KBM-7 (cell line): ENCODE results near the gene NECAB2.

Experiments used
- DNase-seq: peaks from one replicate; pipeline ENCODE4 v3.0.0-alpha.2; 2015
- in situ Hi-C: fragments of 300-500 bp; cut with MboI; formaldehyde crosslinking; loops from 2 replicates; pipeline ENCODE4 v1.14.3; 2020; ENCODE audit warnings: low sequenced_read_pairs, low pct_unique_long_range_greater_than_20kb, mixed read lengths

NECAB2 gene

DNA sequence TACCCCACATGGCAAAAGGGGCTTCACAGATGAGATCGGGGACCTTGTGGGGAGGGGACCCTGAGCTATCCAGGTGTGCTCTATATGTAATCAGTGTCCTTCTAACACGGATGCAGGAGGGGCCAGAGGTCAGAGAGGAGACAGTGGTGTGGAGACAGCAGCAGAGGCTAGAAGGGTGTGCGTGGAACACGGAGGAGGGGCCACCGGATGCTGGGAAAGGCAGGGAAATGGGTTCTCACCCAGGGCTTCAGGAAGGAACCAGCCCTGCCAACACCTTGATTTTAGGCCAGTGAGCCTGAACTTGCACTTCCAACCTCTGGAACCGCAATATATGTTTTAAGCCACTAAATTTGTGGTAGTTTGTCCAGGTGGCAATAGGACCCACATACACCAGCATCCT lies 79.2 kb downstream of the NECAB2 start:
- DNase-seq = no peak
- in situ Hi-C loops = no loop called here

DNA sequence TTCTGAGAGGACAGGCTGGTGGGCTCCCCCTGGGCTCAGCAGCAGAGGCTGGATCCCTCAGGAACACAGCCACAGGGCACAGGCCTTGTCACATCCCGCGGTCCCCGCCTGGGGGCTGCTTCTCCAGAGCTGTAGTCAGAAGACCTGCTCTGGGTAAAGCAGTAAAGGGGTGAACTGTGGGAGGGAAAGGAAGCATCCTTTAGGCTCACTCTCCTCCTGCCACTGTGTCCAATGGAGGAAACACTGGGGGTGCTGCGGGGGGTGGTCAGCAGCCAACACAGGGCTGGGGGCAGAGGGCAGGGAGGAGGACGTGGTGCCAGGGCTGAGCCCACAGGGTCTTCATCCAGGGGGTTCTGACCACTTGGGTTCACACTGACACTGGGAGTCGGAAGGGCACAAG lies 79.6 kb downstream of the NECAB2 start:
- in situ Hi-C loops = no loop called here
- DNase-seq = no peak

GRCh38 chr16:84048270-84048669 lies 80.2 kb downstream of the NECAB2 start:
- no peak for DNase-seq
- in situ Hi-C loops = no loop called here

- in situ Hi-C loops = no loop called here
- no peak for DNase-seq
Measured at GRCh38 chr16:84048871-84049270, 80.8 kb downstream of the NECAB2 start.

DNA sequence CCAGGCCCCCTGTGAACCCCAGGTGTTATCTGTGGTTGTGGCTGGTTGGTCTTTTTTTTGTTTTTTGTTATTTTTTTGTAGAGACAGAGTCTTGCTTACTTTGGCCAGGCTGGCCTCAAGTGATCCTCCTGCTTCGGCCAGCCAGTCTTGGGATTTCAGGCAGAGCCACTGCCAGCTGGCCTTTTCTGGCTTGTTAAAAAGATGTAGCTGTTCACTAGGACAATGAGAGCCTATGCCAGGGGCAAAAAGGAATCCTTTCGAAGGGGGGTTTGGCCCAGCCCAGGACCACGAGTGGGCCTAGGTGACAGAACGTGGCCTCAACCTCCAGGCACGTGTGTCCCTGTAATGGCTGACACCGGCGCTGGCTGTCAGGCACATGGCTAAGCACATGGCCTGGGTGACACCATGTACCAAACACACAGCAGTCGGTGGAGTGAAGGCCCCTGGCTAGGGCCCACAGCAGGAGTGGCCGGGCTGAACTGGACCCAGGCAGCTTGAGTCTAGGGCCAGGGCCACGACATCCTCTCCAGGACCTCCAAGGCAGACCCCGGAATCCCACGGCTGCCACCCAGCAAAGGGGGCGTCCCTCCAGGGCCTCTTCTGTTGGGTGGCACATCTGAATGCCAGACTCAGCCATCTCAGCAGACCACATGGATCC lies 81.5 kb downstream of the NECAB2 start:
- in situ Hi-C loops = no loop called here
- DNase-seq = no peak

DNA sequence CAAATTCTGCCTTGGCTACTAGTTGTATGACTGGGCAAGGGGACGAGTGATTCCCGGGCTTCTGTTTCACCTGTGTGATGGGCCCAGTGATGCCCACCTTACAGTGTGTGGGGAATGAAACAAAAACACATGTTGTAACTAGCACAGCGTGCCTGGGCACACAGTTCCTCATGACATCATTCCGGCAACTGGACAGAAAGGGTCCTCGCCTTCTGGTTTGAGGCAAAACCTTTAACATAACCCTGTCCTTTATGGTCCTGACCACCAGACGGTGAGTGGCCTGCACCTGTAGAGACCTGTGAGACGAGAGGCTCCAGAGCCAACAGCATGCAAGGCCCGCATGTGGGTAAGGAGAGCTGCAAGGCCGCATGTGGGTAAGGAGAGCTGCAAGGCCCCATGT lies 82.3 kb downstream of the NECAB2 start:
- no peak for DNase-seq
- in situ Hi-C loops = no loop called here

DNA sequence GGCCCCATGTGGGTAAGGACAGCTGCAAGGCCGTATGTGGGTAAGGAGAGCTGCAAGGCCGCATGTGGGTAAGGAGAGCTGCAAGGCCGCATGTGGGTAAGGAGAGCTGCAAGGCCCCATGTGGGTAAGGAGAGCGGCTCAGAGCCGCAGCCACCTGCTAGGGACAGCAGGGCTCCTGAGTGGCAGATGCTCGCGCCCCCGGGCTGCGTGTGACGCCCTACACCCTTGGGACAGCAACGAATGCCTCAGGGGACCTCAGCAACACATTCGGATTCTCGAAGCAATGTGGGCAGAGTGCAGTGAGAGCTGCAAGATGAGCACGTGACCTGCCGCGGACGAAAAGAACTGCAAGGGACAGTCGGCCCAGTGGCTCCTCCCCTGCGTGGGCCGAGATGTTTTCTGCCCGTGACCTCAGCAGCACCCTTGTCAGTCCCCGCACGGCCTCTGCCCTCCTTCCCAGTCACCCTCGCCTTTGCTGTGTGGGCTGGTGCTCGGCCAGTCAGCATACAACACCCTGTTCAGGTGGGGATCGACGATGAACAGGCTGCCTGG lies 84.1 kb downstream of the NECAB2 start:
- in situ Hi-C loops = no loop called here
- DNase-seq = no peak
